K562 (cell line): ENCODE measurements around the gene KCNA1. TPM values are rescaled to one million over a fixed set of nuclear protein-coding genes. Genes with fewer than 3 reads are reported as not detected.

Experiments used
- ATAC-seq: fragments of 200-7000 bp; cut with Tn5 transposase; 3 replicates; pipeline ENCODE4 v1.9.1; 2020; ENCODE audit warnings: moderate library complexity
- BruUV-seq: library from RNA; stranded (reverse); fragments of 400-500 nt; replicated peaks from 2 replicates; lab custom pipeline; 2021; lab: Mats Ljungman, UMichigan
- CTCF ChIA-PET: fragments of 300-600 bp; formaldehyde crosslinking; extraction: SDS; loops from one replicate; lab custom pipeline; 2021; ENCODE audit warnings: low intra/inter-chr PET ratio; lab: Yijun Ruan, JAX
- POLR2A ChIA-PET: fragments of 300-600, 350-650 bp; sonication (Branson Sonifier 250); formaldehyde crosslinking; extraction: SDS; loops from one replicate; lab custom pipeline; 2021; ENCODE audit warnings: antibody characterized with exemption, inconsistent platforms; lab: Yijun Ruan, JAX
- DNase-seq, 4 experiments: peaks; one replicate each; pipeline versions ENCODE4 v3.0.0 to v3.0.0-alpha.2; 2011 to 2018; ENCODE audit warnings: low spot score in 3 of 4, mixed read lengths in 3 of 4; ENCODE audit errors: extremely low read depth in 1 of 4
- FAIRE-seq: peaks from 2 replicates; lab custom pipeline; 2011; peaks lifted over from hg19 to GRCh38; lab: Jason Lieb, UNC
- H2AFZ ChIP-seq: 2 replicates; pipeline ENCODE4 v1.6.0; 2011; ENCODE audit warnings: low read depth, low read length, control low read depth, inconsistent platforms
- H3K27ac ChIP-seq: fragments of 200-600 bp; 3 replicates; pipeline ENCODE4 v1.8.0; 2011; ENCODE audit warnings: low read depth, mild to moderate bottlenecking, control low read depth, inconsistent platforms, low read length, moderate library complexity, mixed read lengths; ENCODE audit errors: extremely low read depth
- H3K27me3 ChIP-seq, 2 experiments: fragments of 300-600 bp in 1 of 2; 2 replicates in 1 of 2; 3 replicates in 1 of 2; pipeline versions ENCODE4 v1.6.0 to v1.8.0; 2011; ENCODE audit warnings: inconsistent platforms in 2 of 2, low read length in 2 of 2, mild to moderate bottlenecking in 1 of 2, mixed read lengths in 1 of 2, moderate library complexity in 1 of 2; ENCODE audit not compliant: control insufficient read depth in 2 of 2, insufficient read depth in 2 of 2
- H3K36me3 ChIP-seq: fragments of 300-600 bp; 3 replicates; pipeline ENCODE4 v1.8.0; 2011; ENCODE audit warnings: mild to moderate bottlenecking, low read length, inconsistent platforms; ENCODE audit not compliant: control insufficient read depth, insufficient read depth
- H3K4me1 ChIP-seq, 2 experiments: fragments of 200-600 bp in 1 of 2; replicated peaks in 1 of 2; 2 replicates in 1 of 2; 3 replicates in 1 of 2; pipeline versions ENCODE4 v1.5.1 to v1.8.0; 2011; ENCODE audit warnings: inconsistent platforms in 2 of 2, low read length in 2 of 2, mild to moderate bottlenecking in 1 of 2, mixed read lengths in 1 of 2, moderate library complexity in 1 of 2; ENCODE audit not compliant: control insufficient read depth in 2 of 2, insufficient read depth in 2 of 2
- H3K4me2 ChIP-seq: 2 replicates; pipeline ENCODE4 v1.6.1; 2011; ENCODE audit warnings: low read length, control low read depth, inconsistent platforms, mixed read lengths; ENCODE audit not compliant: insufficient read depth
- H3K4me3 ChIP-seq: fragments of 200-600 bp; sonication (generic), shearing (Covaris generic); 2 replicates; pipeline ENCODE4 v1.5.1; 2016; ENCODE audit warnings: control low read depth, inconsistent platforms
- H3K79me2 ChIP-seq: fragments of 200-600 bp; 3 replicates; pipeline ENCODE4 v1.8.0; 2011; ENCODE audit warnings: low read length, inconsistent platforms; ENCODE audit not compliant: control insufficient read depth, insufficient read depth
- H3K9ac ChIP-seq, 2 experiments: 2 replicates each; pipeline versions ENCODE4 v1.6.0 to v1.6.1; 2011; ENCODE audit warnings: low read depth in 2 of 2, low read length in 2 of 2, control low read depth in 1 of 2, inconsistent platforms in 1 of 2, mild to moderate bottlenecking in 1 of 2, mixed read lengths in 1 of 2; ENCODE audit not compliant: insufficient read depth in 1 of 2
- H3K9me1 ChIP-seq: one replicate; pipeline ENCODE4 v1.6.0; 2011; ENCODE audit warnings: inconsistent platforms, mild to moderate bottlenecking, low read length, moderate library complexity; ENCODE audit not compliant: control insufficient read depth, insufficient read depth
- H3K9me3 ChIP-seq: replicated peaks from 2 replicates; pipeline ENCODE4 v1.5.1; 2011; ENCODE audit warnings: low read depth, low read length, inconsistent platforms; ENCODE audit not compliant: control insufficient read depth, insufficient read depth
- H4K20me1 ChIP-seq: replicated peaks from 2 replicates; pipeline ENCODE4 v1.6.1; 2011; ENCODE audit warnings: low read length, inconsistent platforms, mixed read lengths; ENCODE audit not compliant: control insufficient read depth, insufficient read depth
- BRD4 ChIP-seq: fragments of 200-600 bp; sonication (generic); IDR thresholded peaks from 2 replicates; pipeline ENCODE4 v1.6.1; 2017; ENCODE audit warnings: inconsistent platforms
- ERF ChIP-seq: fragments of 450-650 bp; formaldehyde crosslinking; IDR thresholded peaks from 2 replicates; pipeline ENCODE4 v1.4.0; 2020; ENCODE audit warnings: mild to moderate bottlenecking, mixed read lengths
- ETS2 ChIP-seq: IDR thresholded peaks from 2 replicates; pipeline ENCODE4 v1.6.1; 2016; ENCODE audit warnings: borderline replicate concordance, missing genetic modification characterization, mild to moderate bottlenecking, moderate library complexity, missing compliant biosample characterization; ENCODE audit not compliant: poor library complexity, severe bottlenecking
- GTF2F1 ChIP-seq: IDR thresholded peaks from 2 replicates; pipeline ENCODE4 v1.6.1; 2011; ENCODE audit warnings: low read depth, low read length, improper control_type of control experiment
- HEY1 ChIP-seq: fragments of 250-450 bp; sonication (Bioruptor Pico); IDR thresholded peaks from 2 replicates; pipeline ENCODE4 v1.5.0; 2020; ENCODE audit warnings: mild to moderate bottlenecking, moderate library complexity, borderline replicate concordance
- KLF1 ChIP-seq: fragments of 450-650 bp; IDR thresholded peaks from 2 replicates; pipeline ENCODE4 v1.6.1; 2016; ENCODE audit warnings: missing genetic modification characterization, missing compliant biosample characterization
- NCOA1 ChIP-seq: fragments of 450-650 bp; IDR thresholded peaks from 2 replicates; pipeline ENCODE4 v1.6.1; 2016; ENCODE audit warnings: low read depth
- POLR3A ChIP-seq: IDR thresholded peaks from 2 replicates; pipeline ENCODE4 v1.6.1; 2011; ENCODE audit warnings: borderline replicate concordance, mild to moderate bottlenecking, moderate library complexity; ENCODE audit not compliant: insufficient read length, insufficient read depth; ENCODE audit errors: extremely low read depth
- SLC30A9 ChIP-seq: fragments of 250-450 bp; sonication (Bioruptor Pico); IDR thresholded peaks from 2 replicates; pipeline ENCODE4 v1.8.0; 2022; ENCODE audit warnings: mild to moderate bottlenecking, moderate library complexity
- SMAD2 ChIP-seq: fragments of 150-350 bp; IDR thresholded peaks from 2 replicates; pipeline ENCODE4 v1.6.1; 2014; ENCODE audit warnings: low read depth, mild to moderate bottlenecking, low read length
- TRIM28 ChIP-seq: fragments of 450-650 bp; IDR thresholded peaks from 2 replicates; pipeline ENCODE4 v1.6.1; 2017
- ZNF551 ChIP-seq: fragments of 250-450 bp; sonication (Bioruptor Pico); IDR thresholded peaks from 2 replicates; pipeline ENCODE4 v1.5.0; 2021; ENCODE audit warnings: mild to moderate bottlenecking, moderate library complexity
- WGBS: fragments of 100-300 bp; shearing (Covaris generic); methylation state at CpG from one replicate; pipeline ENCODE4 v1.1.6; 2016; ENCODE audit warnings: low coverage, mixed read lengths; ENCODE audit not compliant: insufficient coverage; ENCODE audit errors: missing lambda C conversion rate; 5-methylcytosine and 5-hydroxymethylcytosine counted together
- in situ Hi-C: fragments of 300-500 bp; cut with MboI; formaldehyde crosslinking; loops from 4 replicates; pipeline ENCODE4 v1.15.0; 2018; ENCODE audit warnings: inconsistent platforms, mixed read lengths
- intact Hi-C: fragments of 100-400 bp; cut with micrococcal nuclease; formaldehyde crosslinking; loops from 2 replicates; pipeline ENCODE4 v1.14.2; 2022
- polyA plus RNA-seq, 8 experiments: library from polyadenylated mRNA; depleted of rRNA in 4 of 8; stranded (reverse) in 5 of 8; unstranded in 3 of 8; fragments of >200 nt; fragmentation: Nextera tagmentation in 2 of 8; fragmentation: Illumina TruSeq in 1 of 8; extraction: Ambion mirVana in 2 of 8; extraction: Trizol in 1 of 8; gene quantifications; 2 replicates each; pipeline versions ENCODE4 v1.2.1 to v1.2.3, GENCODE V29; 2011 to 2014; ENCODE audit warnings: inconsistent platforms in 1 of 8, missing spikeins in 1 of 8
- total RNA-seq, 7 experiments: library from RNA; depleted of rRNA in 6 of 7; stranded (reverse); fragments of >200 nt in 6 of 7; fragmentation: Illumina TruSeq in 2 of 7; extraction: Trizol in 2 of 7; gene quantifications; 2 replicates each; pipeline versions ENCODE4 v1.2.1 to v1.2.3, GENCODE V29; 2011 to 2021; ENCODE audit warnings: low replicate concordance in 1 of 7
- TF ChIP-seq, protein P1 (sequence below): fragments of 250-450 bp; sonication (Bioruptor Pico); IDR thresholded peaks from 2 replicates; pipeline ENCODE4 v1.8.0; 2021; ENCODE audit warnings: moderate library complexity, mild to moderate bottlenecking, inconsistent platforms
- TF ChIP-seq, protein P2 (sequence below), 3 experiments: fragments of 200-800 bp in 1 of 3; sonication (Bioruptor generic) in 1 of 3; sonication (generic) in 1 of 3; formaldehyde crosslinking in 1 of 3; IDR thresholded peaks; 2 replicates each; pipeline versions ENCODE4 v1.6.1 to v1.8.0; 2016 to 2022; ENCODE audit warnings: mild to moderate bottlenecking in 2 of 3, missing compliant biosample characterization in 2 of 3, missing genetic modification characterization in 2 of 3, missing genetic modification reagents in 1 of 3

KCNA1 gene
- total and polyA plus RNA-seq, 9 of the 15 experiments (the other 6 are each of a cell fraction or from before 2014, with no cell fraction given), result not detected

DNA sequence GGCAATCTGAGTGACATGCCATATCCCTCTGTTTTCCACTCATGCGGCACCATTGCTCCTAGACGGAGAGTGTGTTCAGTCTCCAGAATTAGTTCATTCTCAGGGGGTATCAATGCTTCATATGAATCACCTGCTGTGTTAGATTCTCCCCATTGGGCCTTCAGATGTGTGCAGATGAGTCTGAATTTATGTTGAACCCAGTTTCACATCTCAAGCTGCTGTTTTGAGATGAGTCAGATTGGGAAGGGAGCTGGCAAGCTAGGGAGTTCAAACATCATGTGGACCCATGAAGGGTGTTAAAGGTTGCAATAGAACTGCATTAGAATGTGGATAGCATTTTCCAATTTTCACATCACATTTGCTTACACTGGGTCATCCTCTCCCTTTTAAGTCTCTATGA lies 46.9 kb upstream of the KCNA1 start:
- H3K36me3 ChIP-seq, result no peaks in the 10 kb centered on the region
- CTCF ChIA-PET, result no interaction called here
- FAIRE-seq (no peak), ATAC-seq (no peak), DNase-seq (no peak)
- BruUV-seq, result no TSS peak
- no peaks in the 10 kb centered on the region for H3K9me1 ChIP-seq
- no peak overlapping the region for H3K9ac ChIP-seq
- peaks cover 2 to 14% of the 10 kb centered on the region in 2 experiments; a peak in 4 of 5 replicates for H3K27me3 ChIP-seq
- no peak overlapping the region for H3K4me2 ChIP-seq
- in situ Hi-C loops, result no loop called here
- TF ChIP-seq SLC30A9 (CRISPR knock-in tag) (no peak), BRD4 (no peak), KLF1 (tag) (no peak), TRIM28 (no peak), ZNF551 (no peak), NCOA1 (no peak), ETS2 (tag) (no peak), HEY1 (CRISPR knock-in tag) (no peak), GTF2F1 (no peak), ERF (CRISPR knock-in tag) (no peak), SMAD2 (no peak), POLR3A (no peak)
- TF ChIP-seq, protein P1, sequence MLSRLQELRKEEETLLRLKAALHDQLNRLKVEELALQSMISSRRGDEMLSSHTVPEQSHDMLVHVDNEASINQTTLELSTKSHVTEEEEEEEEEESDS (CRISPR knock-in tag), result no peak
- TF ChIP-seq, protein P2, sequence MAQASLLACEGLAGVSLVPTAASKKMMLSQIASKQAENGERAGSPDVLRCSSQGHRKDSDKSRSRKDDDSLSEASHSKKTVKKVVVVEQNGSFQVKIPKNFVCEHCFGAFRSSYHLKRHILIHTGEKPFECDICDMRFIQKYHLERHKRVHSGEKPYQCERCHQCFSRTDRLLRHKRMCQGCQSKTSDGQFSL (CRISPR knock-in tag; IDR thresholded peaks at IDR 0.05), result no peak
- TF ChIP-seq, protein P2 (tag; IDR thresholded peaks at IDR 0.05), result no peak
- H4K20me1 ChIP-seq, result 0 out of 2 replicates have a peak, but pooled peaks cover 3% of the 10 kb centered on the region
- no peaks in the 10 kb centered on the region for H3K79me2 ChIP-seq
- H3K4me3 ChIP-seq, result no peak overlapping the region
- intact Hi-C loops, result no loop called here
- WGBS, result 0% methylated on average over 2 of the region's 2 CpGs
- no peak overlapping the region for H3K27ac ChIP-seq
- H3K4me1 ChIP-seq, result no peaks in the 10 kb centered on the region; a peak in 1 of 5 replicates
- POLR2A ChIA-PET, result no interaction called here
- H3K9me3 ChIP-seq, result no peaks in the 10 kb centered on the region
- H2AFZ ChIP-seq, result no peak overlapping the region
